HCT116 (cell line): Measurements from ENCODE around the gene CARMIL1. TPM values are rescaled to one million over a fixed set of nuclear protein-coding genes. Genes with fewer than 3 reads are reported as not detected.

ENCODE experiments used
- ATAC-seq: fragments of 200-7000 bp; cut with Tn5 transposase; 2 replicates; pipeline ENCODE4 v1.9.1; 2020; ENCODE audit warnings: mild to moderate bottlenecking, moderate library complexity
- BruUV-seq: library from RNA; stranded (reverse); fragments of 400-500 nt; replicated peaks from 2 replicates; lab custom pipeline; 2021; lab: Mats Ljungman, UMichigan
- CTCF ChIA-PET: fragments of 300-600 bp; sonication (Branson Sonifier 250); formaldehyde crosslinking; loops from one replicate; lab custom pipeline; 2021; ENCODE audit warnings: antibody characterized with exemption; lab: Charles Lee
- POLR2A ChIA-PET: fragments of 300-600, 350-600 bp; sonication (Branson Sonifier 250); formaldehyde crosslinking; loops from one replicate; lab custom pipeline; 2021; ENCODE audit warnings: antibody characterized with exemption; lab: Charles Lee
- RAD21 ChIA-PET, 2 experiments: fragments of 300-600 bp; sonication (Branson Sonifier 250); formaldehyde crosslinking; loops; one replicate each; lab custom pipeline; 2023; ENCODE audit warnings: low total read pairs in 2 of 2; ENCODE audit not compliant: uncharacterized antibody in 2 of 2, unreplicated experiment in 2 of 2, low non-redundant PET in 1 of 2; lab: Charles Lee
- DNase-seq: peaks from one replicate; pipeline ENCODE4 v3.0.0-alpha.2; 2010; ENCODE audit warnings: low read depth, low spot score
- H2AFZ ChIP-seq: fragments of 200-600 bp; shearing (Covaris generic), sonication (generic); 2 replicates; pipeline ENCODE4 v1.6.1; 2017; ENCODE audit warnings: low read depth, mixed run types, mixed read lengths, antibody characterized with exemption, low read length; ENCODE audit not compliant: poor library complexity, severe bottlenecking
- H3K27ac ChIP-seq: 2 replicates; pipeline ENCODE4 v1.5.1; 2012; ENCODE audit warnings: low read depth, low read length
- H3K27me3 ChIP-seq: fragments of 200-600 bp; sonication (generic); 2 replicates; pipeline ENCODE4 v1.6.1; 2016; ENCODE audit warnings: mixed run types, low read length, mixed read lengths; ENCODE audit not compliant: insufficient read depth
- H3K36me3 ChIP-seq, 2 experiments: fragments of 200-500 bp in 1 of 2; fragments of 200-600 bp in 1 of 2; sonication (Bioruptor generic) in 1 of 2; sonication (generic) in 1 of 2; 2 replicates each; pipeline versions ENCODE4 v1.5.1 to v1.6.1; 2014 to 2016; ENCODE audit warnings: low read length in 2 of 2, inconsistent platforms in 1 of 2, mixed read lengths in 1 of 2, mixed run types in 1 of 2; ENCODE audit not compliant: insufficient read depth in 2 of 2, control insufficient read depth in 1 of 2
- H3K4me1 ChIP-seq, 2 experiments: fragments of 200-600 bp in 1 of 2; sonication (generic) in 1 of 2; 2 replicates each; pipeline versions ENCODE4 v1.5.1 to v1.6.1; 2012 to 2017; ENCODE audit warnings: low read length in 2 of 2, inconsistent platforms in 1 of 2, mild to moderate bottlenecking in 1 of 2, mixed read lengths in 1 of 2, mixed run types in 1 of 2, moderate library complexity in 1 of 2; ENCODE audit not compliant: insufficient read depth in 2 of 2, control insufficient read depth in 1 of 2
- H3K4me2 ChIP-seq: fragments of 200-600 bp; sonication (generic); 2 replicates; pipeline ENCODE4 v1.6.1; 2017; ENCODE audit warnings: mixed run types, low read length, mixed read lengths
- H3K4me3 ChIP-seq, 2 experiments: fragments of 200-600 bp in 1 of 2; sonication (generic) in 1 of 2; replicated peaks in 1 of 2; 2 replicates each; pipeline ENCODE4 v1.5.1; 2011 to 2016; ENCODE audit warnings: low read length in 2 of 2, control low read depth in 1 of 2, low read depth in 1 of 2, mild to moderate bottlenecking in 1 of 2, mixed read lengths in 1 of 2, mixed run types in 1 of 2
- H3K79me2 ChIP-seq: fragments of 200-600 bp; sonication (generic); 2 replicates; pipeline ENCODE4 v1.6.1; 2017; ENCODE audit warnings: mild to moderate bottlenecking, mixed run types, low read length, moderate library complexity, mixed read lengths; ENCODE audit not compliant: insufficient read depth
- H3K9ac ChIP-seq: fragments of 200-600 bp; sonication (generic); 2 replicates; pipeline ENCODE4 v1.6.1; 2016; ENCODE audit warnings: low read length, mixed read lengths
- H3K9me2 ChIP-seq: fragments of 200-600 bp; sonication (generic), shearing (Covaris generic); 2 replicates; pipeline ENCODE4 v1.6.1; 2017; ENCODE audit warnings: mixed run types, mild to moderate bottlenecking, moderate library complexity; ENCODE audit not compliant: insufficient read depth
- H3K9me3 ChIP-seq, 2 experiments: fragments of 200-500 bp in 1 of 2; fragments of 200-600 bp in 1 of 2; sonication (Bioruptor generic) in 1 of 2; sonication (generic) in 1 of 2; 2 replicates each; pipeline ENCODE4 v1.6.1; 2014 to 2017; ENCODE audit warnings: low read length in 2 of 2, mixed read lengths in 2 of 2, inconsistent platforms in 1 of 2, low read depth in 1 of 2, mild to moderate bottlenecking in 1 of 2, mixed run types in 1 of 2, moderate library complexity in 1 of 2; ENCODE audit not compliant: control insufficient read depth in 1 of 2, insufficient read depth in 1 of 2
- H4K20me1 ChIP-seq: fragments of 200-600 bp; sonication (generic), shearing (Covaris generic); 2 replicates; pipeline ENCODE4 v1.6.1; 2017; ENCODE audit warnings: mixed run types, mild to moderate bottlenecking, moderate library complexity; ENCODE audit not compliant: insufficient read depth
- ATF3 ChIP-seq: IDR thresholded peaks from 2 replicates; pipeline ENCODE4 v1.6.1; 2012
- CBX3 ChIP-seq: IDR thresholded peaks from 2 replicates; pipeline ENCODE4 v1.6.1; 2012; ENCODE audit warnings: low read depth
- CEBPB ChIP-seq: IDR thresholded peaks from 2 replicates; pipeline ENCODE4 v1.6.1; 2012; ENCODE audit warnings: low read depth
- ELF1 ChIP-seq: IDR thresholded peaks from 2 replicates; pipeline ENCODE4 v1.6.1; 2012; ENCODE audit warnings: low read depth, borderline replicate concordance
- FOSL1 ChIP-seq: IDR thresholded peaks from 2 replicates; pipeline ENCODE4 v1.6.1; 2012; ENCODE audit warnings: low read depth
- RAD21 ChIP-seq: IDR thresholded peaks from 2 replicates; pipeline ENCODE4 v1.6.1; 2012; ENCODE audit warnings: low read depth, mild to moderate bottlenecking
- SIN3A ChIP-seq: IDR thresholded peaks from 2 replicates; pipeline ENCODE4 v1.6.1; 2012; ENCODE audit warnings: low read depth
- SP1 ChIP-seq: IDR thresholded peaks from 2 replicates; pipeline ENCODE4 v1.6.1; 2012; ENCODE audit warnings: low read depth
- SRF ChIP-seq: IDR thresholded peaks from 2 replicates; pipeline ENCODE4 v1.6.1; 2012; ENCODE audit warnings: low read depth
- TCF7L2 ChIP-seq: IDR thresholded peaks from 2 replicates; pipeline ENCODE4 v1.7.0; 2011; ENCODE audit warnings: borderline replicate concordance, inconsistent platforms; ENCODE audit not compliant: insufficient read depth, insufficient read length; ENCODE audit errors: extremely low read depth
- intact Hi-C: fragments of 100-400 bp; cut with micrococcal nuclease; formaldehyde crosslinking; loops from 2 replicates; pipeline ENCODE4 v1.10.0; 2022
- total RNA-seq: library from RNA; stranded (reverse); gene quantifications from one replicate; pipeline ENCODE4 v1.2.1, GENCODE V29; 2021; ENCODE audit not compliant: unreplicated experiment
- TF ChIP-seq, protein P1 (sequence below), 3 experiments: fragments of 200-600 bp in 1 of 3; sonication (generic) in 1 of 3; IDR thresholded peaks in 2 of 3; conservative IDR thresholded peaks in 1 of 3; 2 replicates each; pipeline ENCODE4 v1.5.1; 2012 to 2017; ENCODE audit warnings: low read depth in 2 of 3, low read length in 2 of 3, antibody characterized with exemption in 1 of 3, borderline replicate concordance in 1 of 3, control low read depth in 1 of 3, mild to moderate bottlenecking in 1 of 3, mixed read lengths in 1 of 3, mixed run types in 1 of 3, moderate library complexity in 1 of 3; ENCODE audit not compliant: insufficient read depth in 1 of 3
- TF ChIP-seq, protein P2 (sequence below): IDR thresholded peaks from 2 replicates; pipeline ENCODE4 v1.6.1; 2012; ENCODE audit warnings: low read depth

The CARMIL1 gene
- total RNA-seq, 1 experiment from 2014 or later: 21.7 TPM

- ChIA-PET RAD21 (no interaction called here), POLR2A (no interaction called here), CTCF (interaction anchor here (1.1 kb wide), 1 partner anchor 15 kb away, joined by 3 read pairs; no protein-coding TSS in a partner anchor)
- Histone ChIP-seq H3K27me3 (no peaks in the 10 kb centered on the region), H4K20me1 (no peaks in the 10 kb centered on the region), H3K4me1 (no peaks in the 10 kb centered on the region), H3K9me2 (no peaks in the 10 kb centered on the region), H3K4me3 (no peak overlapping the region), H3K79me2 (no peaks in the 10 kb centered on the region), H3K9me3 (no peaks in the 10 kb centered on the region), H2AFZ (peak overlapping the region; percentile 71), H3K9ac (no peak overlapping the region), H3K27ac (no peak overlapping the region), H3K4me2 (no peak overlapping the region), H3K36me3 (no peaks in the 10 kb centered on the region)
- TF ChIP-seq CBX3: no peak
- no peak for TF ChIP-seq TCF7L2
- no peak for TF ChIP-seq FOSL1
- TF ChIP-seq, protein P1, sequence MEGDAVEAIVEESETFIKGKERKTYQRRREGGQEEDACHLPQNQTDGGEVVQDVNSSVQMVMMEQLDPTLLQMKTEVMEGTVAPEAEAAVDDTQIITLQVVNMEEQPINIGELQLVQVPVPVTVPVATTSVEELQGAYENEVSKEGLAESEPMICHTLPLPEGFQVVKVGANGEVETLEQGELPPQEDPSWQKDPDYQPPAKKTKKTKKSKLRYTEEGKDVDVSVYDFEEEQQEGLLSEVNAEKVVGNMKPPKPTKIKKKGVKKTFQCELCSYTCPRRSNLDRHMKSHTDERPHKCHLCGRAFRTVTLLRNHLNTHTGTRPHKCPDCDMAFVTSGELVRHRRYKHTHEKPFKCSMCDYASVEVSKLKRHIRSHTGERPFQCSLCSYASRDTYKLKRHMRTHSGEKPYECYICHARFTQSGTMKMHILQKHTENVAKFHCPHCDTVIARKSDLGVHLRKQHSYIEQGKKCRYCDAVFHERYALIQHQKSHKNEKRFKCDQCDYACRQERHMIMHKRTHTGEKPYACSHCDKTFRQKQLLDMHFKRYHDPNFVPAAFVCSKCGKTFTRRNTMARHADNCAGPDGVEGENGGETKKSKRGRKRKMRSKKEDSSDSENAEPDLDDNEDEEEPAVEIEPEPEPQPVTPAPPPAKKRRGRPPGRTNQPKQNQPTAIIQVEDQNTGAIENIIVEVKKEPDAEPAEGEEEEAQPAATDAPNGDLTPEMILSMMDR (IDR thresholded peaks at IDR 0.05 in 2 of 3, conservative IDR thresholded peaks at IDR 0.05 in 1 of 3; ENCODE audit: borderline replicate concordance in 1 of 3, insufficient read depth in 1 of 3, low read depth in 2 of 3, low read length in 2 of 3): no peak
- no peak for TF ChIP-seq ATF3
- no peak for ATAC-seq
- no peak for DNase-seq
- intact Hi-C loops: no loop called here
- BruUV-seq: no TSS peak
These were observed 41.6 kb upstream of the CARMIL1 start for GRCh38 chr6:25237579-25237978.

- CTCF ChIA-PET: interaction anchor here (1.6 kb wide), 1 partner anchor 26 kb away, joined by 3 read pairs; no protein-coding TSS in a partner anchor
- no peak overlapping the region for H3K4me2 ChIP-seq
- TF ChIP-seq RAD21 (no peak), SP1 (no peak), SRF (no peak), ELF1 (no peak), CEBPB (no peak), SIN3A (no peak)
- TF ChIP-seq, protein P2, sequence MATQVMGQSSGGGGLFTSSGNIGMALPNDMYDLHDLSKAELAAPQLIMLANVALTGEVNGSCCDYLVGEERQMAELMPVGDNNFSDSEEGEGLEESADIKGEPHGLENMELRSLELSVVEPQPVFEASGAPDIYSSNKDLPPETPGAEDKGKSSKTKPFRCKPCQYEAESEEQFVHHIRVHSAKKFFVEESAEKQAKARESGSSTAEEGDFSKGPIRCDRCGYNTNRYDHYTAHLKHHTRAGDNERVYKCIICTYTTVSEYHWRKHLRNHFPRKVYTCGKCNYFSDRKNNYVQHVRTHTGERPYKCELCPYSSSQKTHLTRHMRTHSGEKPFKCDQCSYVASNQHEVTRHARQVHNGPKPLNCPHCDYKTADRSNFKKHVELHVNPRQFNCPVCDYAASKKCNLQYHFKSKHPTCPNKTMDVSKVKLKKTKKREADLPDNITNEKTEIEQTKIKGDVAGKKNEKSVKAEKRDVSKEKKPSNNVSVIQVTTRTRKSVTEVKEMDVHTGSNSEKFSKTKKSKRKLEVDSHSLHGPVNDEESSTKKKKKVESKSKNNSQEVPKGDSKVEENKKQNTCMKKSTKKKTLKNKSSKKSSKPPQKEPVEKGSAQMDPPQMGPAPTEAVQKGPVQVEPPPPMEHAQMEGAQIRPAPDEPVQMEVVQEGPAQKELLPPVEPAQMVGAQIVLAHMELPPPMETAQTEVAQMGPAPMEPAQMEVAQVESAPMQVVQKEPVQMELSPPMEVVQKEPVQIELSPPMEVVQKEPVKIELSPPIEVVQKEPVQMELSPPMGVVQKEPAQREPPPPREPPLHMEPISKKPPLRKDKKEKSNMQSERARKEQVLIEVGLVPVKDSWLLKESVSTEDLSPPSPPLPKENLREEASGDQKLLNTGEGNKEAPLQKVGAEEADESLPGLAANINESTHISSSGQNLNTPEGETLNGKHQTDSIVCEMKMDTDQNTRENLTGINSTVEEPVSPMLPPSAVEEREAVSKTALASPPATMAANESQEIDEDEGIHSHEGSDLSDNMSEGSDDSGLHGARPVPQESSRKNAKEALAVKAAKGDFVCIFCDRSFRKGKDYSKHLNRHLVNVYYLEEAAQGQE: no peak
- no peak overlapping the region for H3K9ac ChIP-seq
- no peak overlapping the region for H3K4me3 ChIP-seq
- H3K27ac ChIP-seq: no peak overlapping the region
- no TSS peak for BruUV-seq
- no peaks in the 10 kb centered on the region for H3K9me3 ChIP-seq
- H4K20me1 ChIP-seq: no peaks in the 10 kb centered on the region; the same call in 1 of the 2 replicates
- no peak for ATAC-seq
- no peaks in the 10 kb centered on the region for H3K36me3 ChIP-seq
- no peaks in the 10 kb centered on the region for H3K4me1 ChIP-seq
- no peak for DNase-seq
- H3K79me2 ChIP-seq: no peaks in the 10 kb centered on the region
- H2AFZ ChIP-seq: peak overlapping the region; percentile 66
- intact Hi-C loops: no loop called here
- RAD21 ChIA-PET: interaction anchor here in 1 of 2 experiments (0.6 kb wide), 1 partner anchor 10 kb away, joined by 5 read pairs; no protein-coding TSS in a partner anchor
- H3K9me2 ChIP-seq: no peaks in the 10 kb centered on the region
- POLR2A ChIA-PET: no interaction called here
- H3K27me3 ChIP-seq: no peaks in the 10 kb centered on the region
These were observed 40.1 kb upstream of the CARMIL1 start for GRCh38 chr6:25239059-25239458.
